Nephron progenitor cell (in vitro differentiated cells): Measurements from ENCODE around the gene TIE1.
A peak's percentile ranks its signal among the peaks of the same experiment; 100 is the strongest.

ENCODE experiments used
- DNase-seq: peaks from one replicate; pipeline ENCODE4 v3.0.0; 2021
- H3K27ac Mint-ChIP-seq: 2 replicates; pipeline ENCODE4 v1.8.0; 2021; ENCODE audit warnings: mild to moderate bottlenecking, moderate library complexity, mixed read lengths
- H3K27me3 Mint-ChIP-seq: 2 replicates; pipeline ENCODE4 v1.8.0; 2021; ENCODE audit warnings: mild to moderate bottlenecking, low read depth, mixed read lengths; ENCODE audit not compliant: poor library complexity
- H3K36me3 Mint-ChIP-seq: 2 replicates; pipeline ENCODE4 v1.8.0; 2021; ENCODE audit warnings: low read depth, mixed read lengths
- H3K4me1 Mint-ChIP-seq: 2 replicates; pipeline ENCODE4 v1.8.0; 2021; ENCODE audit warnings: mixed read lengths
- H3K4me3 Mint-ChIP-seq: 2 replicates; pipeline ENCODE4 v1.8.0; 2021; ENCODE audit warnings: mild to moderate bottlenecking, moderate library complexity, mixed read lengths
- H3K9me3 Mint-ChIP-seq: 2 replicates; pipeline ENCODE4 v1.8.0; 2021; ENCODE audit warnings: mild to moderate bottlenecking, moderate library complexity, mixed read lengths
- TF ChIP-seq, protein P1 (sequence below): fragments of 200-600 bp; sonication (generic); IDR thresholded peaks from 2 replicates; pipeline ENCODE4 v1.5.0; 2021; ENCODE audit warnings: antibody characterized with exemption

Gene TIE1

DNA sequence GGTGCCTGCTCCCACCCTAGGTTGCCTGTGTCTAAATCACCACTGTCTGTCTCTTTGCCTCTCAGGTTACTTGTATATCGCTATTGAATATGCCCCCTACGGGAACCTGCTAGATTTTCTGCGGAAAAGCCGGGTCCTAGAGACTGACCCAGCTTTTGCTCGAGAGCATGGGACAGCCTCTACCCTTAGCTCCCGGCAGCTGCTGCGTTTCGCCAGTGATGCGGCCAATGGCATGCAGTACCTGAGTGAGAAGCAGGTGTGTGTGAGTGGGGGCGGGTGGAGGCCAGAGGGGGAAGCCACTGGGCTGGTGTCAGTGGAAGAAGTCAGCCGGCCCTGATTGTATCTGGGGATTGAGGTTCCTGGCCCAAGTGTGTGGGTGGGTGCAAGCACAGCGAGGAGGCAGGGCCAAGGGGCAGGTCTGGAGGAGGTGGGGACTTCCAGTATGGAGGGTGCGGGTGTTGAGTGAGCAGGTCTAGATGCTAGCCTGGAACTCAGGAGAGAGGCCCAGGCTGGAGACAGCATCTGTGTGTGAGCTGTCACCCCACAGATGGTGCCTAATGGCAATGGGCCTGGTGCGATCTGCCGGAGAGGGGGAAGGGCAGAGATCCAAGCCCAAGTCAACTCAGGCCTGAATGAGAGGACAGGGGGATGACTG, 17.2 kb downstream of the TIE1 start:
- TF ChIP-seq, protein P1, sequence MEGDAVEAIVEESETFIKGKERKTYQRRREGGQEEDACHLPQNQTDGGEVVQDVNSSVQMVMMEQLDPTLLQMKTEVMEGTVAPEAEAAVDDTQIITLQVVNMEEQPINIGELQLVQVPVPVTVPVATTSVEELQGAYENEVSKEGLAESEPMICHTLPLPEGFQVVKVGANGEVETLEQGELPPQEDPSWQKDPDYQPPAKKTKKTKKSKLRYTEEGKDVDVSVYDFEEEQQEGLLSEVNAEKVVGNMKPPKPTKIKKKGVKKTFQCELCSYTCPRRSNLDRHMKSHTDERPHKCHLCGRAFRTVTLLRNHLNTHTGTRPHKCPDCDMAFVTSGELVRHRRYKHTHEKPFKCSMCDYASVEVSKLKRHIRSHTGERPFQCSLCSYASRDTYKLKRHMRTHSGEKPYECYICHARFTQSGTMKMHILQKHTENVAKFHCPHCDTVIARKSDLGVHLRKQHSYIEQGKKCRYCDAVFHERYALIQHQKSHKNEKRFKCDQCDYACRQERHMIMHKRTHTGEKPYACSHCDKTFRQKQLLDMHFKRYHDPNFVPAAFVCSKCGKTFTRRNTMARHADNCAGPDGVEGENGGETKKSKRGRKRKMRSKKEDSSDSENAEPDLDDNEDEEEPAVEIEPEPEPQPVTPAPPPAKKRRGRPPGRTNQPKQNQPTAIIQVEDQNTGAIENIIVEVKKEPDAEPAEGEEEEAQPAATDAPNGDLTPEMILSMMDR = no peak
- no peak for DNase-seq
- Mint-ChIP-seq H3K4me1 (peaks cover 34% of the 10 kb centered on the region), H3K27me3 (peaks cover 10% of the 10 kb centered on the region), H3K27ac (peak overlapping the region; percentile 84), H3K9me3 (no peaks in the 10 kb centered on the region), H3K4me3 (no peak overlapping the region), H3K36me3 (no peaks in the 10 kb centered on the region)

DNA sequence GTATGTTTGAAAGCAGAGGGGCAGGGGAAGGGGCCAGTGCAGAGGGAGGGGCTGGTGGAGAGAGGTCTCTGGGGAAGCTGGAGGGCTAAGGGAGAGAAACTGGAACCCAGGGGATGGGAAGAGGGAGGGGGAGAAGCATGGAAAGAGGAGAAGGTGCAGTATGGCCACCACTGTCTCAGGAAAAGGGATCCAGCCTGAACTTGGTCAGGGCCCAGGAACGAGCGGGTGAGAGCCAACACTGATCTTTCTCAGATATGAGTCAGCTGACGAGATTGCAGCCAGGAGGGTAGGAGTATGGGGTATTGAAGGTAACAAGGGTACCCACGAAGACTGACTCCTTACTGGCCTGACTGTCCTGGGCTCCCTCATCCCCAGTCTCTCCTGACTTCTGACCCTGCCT, 18.0 kb downstream of the TIE1 start:
- Mint-ChIP-seq H3K27ac (no peak overlapping the region), H3K36me3 (no peaks in the 10 kb centered on the region), H3K9me3 (no peaks in the 10 kb centered on the region), H3K4me1 (peaks cover 34% of the 10 kb centered on the region), H3K27me3 (peaks cover 12% of the 10 kb centered on the region), H3K4me3 (no peak overlapping the region)
- no peak for DNase-seq
- TF ChIP-seq, protein P1 = no peak

DNA sequence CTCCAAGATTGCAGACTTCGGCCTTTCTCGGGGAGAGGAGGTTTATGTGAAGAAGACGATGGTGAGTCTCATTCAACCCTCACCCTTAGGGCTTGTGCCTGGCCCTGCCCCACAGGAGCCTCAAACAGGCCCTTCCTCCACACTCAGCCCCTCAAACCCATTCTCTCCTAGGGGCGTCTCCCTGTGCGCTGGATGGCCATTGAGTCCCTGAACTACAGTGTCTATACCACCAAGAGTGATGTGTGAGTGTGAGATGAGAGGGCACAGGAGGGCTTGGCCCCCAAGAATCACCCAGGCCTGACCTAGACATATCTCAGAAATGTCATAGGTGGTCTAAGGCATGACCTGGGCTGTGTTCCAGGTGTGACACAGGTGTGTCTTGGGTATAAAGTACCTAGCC, 18.5 kb downstream of the TIE1 start:
- Mint-ChIP-seq H3K9me3 (peaks cover 2% of the 10 kb centered on the region), H3K27me3 (peaks cover 12% of the 10 kb centered on the region), H3K4me1 (peaks cover 34% of the 10 kb centered on the region), H3K27ac (peak overlapping the region; percentile 13), H3K36me3 (no peaks in the 10 kb centered on the region), H3K4me3 (no peak overlapping the region)
- DNase-seq = no peak
- TF ChIP-seq, protein P1 = no peak

DNA sequence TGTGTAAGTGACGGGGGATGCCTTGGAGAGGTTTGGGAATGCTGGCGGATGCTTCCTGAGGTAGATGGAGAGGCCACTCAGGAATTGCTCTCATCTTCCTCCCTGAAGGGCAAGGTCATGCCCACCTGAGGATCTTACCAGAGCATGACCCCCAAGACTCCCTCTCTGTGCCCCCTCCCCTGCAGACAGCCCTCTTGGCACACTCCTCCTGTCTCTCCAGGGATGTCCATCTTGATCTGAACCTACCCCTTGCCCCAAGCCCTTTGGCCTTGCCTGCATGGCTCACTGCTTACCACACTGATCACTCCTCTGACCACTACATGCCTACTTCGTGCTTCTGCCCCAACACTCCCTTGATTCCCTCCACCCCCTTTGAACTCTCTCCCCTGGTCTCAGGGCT, 19.0 kb downstream of the TIE1 start:
- TF ChIP-seq, protein P1 = no peak
- peaks cover 4% of the 10 kb centered on the region for H3K36me3 Mint-ChIP-seq
- peaks cover 33% of the 10 kb centered on the region for H3K4me1 Mint-ChIP-seq
- H3K27me3 Mint-ChIP-seq = peaks cover 12% of the 10 kb centered on the region
- H3K4me3 Mint-ChIP-seq = no peak overlapping the region
- no peak for DNase-seq
- peaks cover 7% of the 10 kb centered on the region for H3K9me3 Mint-ChIP-seq
- H3K27ac Mint-ChIP-seq = peak overlapping the region; percentile 13

DNA sequence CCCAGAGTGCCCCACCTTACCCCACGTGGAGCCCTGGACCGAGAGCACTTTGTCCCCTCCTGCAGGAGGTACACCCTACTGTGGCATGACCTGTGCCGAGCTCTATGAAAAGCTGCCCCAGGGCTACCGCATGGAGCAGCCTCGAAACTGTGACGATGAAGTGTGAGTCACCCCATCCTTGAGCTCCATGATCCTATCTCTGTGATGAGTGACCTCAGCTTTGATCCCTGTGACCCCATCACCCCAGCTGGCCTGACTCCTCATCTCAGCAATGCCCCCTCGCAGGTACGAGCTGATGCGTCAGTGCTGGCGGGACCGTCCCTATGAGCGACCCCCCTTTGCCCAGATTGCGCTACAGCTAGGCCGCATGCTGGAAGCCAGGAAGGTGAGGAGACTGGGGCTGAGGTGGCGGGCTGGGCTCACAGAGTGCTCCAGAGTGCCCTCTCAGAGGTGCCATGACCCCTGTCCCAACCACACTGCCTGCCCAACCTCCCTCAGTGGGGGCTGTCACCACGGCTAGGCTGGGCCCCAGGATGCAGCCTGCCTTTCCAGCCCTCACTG, 20.6 kb downstream of the TIE1 start:
- peaks cover 8% of the 10 kb centered on the region for H3K36me3 Mint-ChIP-seq
- TF ChIP-seq, protein P1 = no peak
- peaks cover 22% of the 10 kb centered on the region for H3K9me3 Mint-ChIP-seq
- H3K27ac Mint-ChIP-seq = no peak overlapping the region
- no peak overlapping the region for H3K4me3 Mint-ChIP-seq
- no peak for DNase-seq
- peaks cover 8% of the 10 kb centered on the region for H3K27me3 Mint-ChIP-seq
- H3K4me1 Mint-ChIP-seq = peaks cover 30% of the 10 kb centered on the region

DNA sequence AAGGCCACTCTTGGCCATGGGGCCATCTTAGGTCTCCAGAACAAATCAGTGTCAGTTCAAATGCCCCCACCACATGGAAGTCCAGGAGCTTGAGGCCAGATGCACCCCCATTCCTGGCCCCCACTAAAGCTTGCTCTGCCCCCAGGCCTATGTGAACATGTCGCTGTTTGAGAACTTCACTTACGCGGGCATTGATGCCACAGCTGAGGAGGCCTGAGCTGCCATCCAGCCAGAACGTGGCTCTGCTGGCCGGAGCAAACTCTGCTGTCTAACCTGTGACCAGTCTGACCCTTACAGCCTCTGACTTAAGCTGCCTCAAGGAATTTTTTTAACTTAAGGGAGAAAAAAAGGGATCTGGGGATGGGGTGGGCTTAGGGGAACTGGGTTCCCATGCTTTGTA, 21.7 kb downstream of the TIE1 start:
- peaks cover 31% of the 10 kb centered on the region for H3K9me3 Mint-ChIP-seq
- no peak overlapping the region for H3K27ac Mint-ChIP-seq
- no peak overlapping the region for H3K4me3 Mint-ChIP-seq
- TF ChIP-seq, protein P1 = no peak
- no peak for DNase-seq
- H3K27me3 Mint-ChIP-seq = peaks cover 8% of the 10 kb centered on the region
- H3K4me1 Mint-ChIP-seq = peaks cover 22% of the 10 kb centered on the region
- peaks cover 8% of the 10 kb centered on the region for H3K36me3 Mint-ChIP-seq
